Brain microvascular endothelial cell (primary cell): ENCODE measurements around the gene PRAMEF1.
"Not testable (repeated sequence)": the region's sequence is repeated elsewhere in the genome, so short reads cannot be mapped to it uniquely, and the experiment has no call there.

Source experiments
- DNase-seq: peaks from one replicate; pipeline ENCODE4 v3.0.0-alpha.2; 2020
- H3K27ac ChIP-seq: fragments of 250-450 bp; sonication (Bioruptor Pico); 2 replicates; pipeline ENCODE4 v1.5.1; 2020; ENCODE audit warnings: mild to moderate bottlenecking, moderate library complexity
- H3K27me3 ChIP-seq: fragments of 250-450 bp; sonication (Bioruptor Pico); replicated peaks from 2 replicates; pipeline ENCODE4 v1.5.1; 2020; ENCODE audit warnings: mild to moderate bottlenecking
- H3K36me3 ChIP-seq: fragments of 250-450 bp; sonication (Bioruptor Pico); replicated peaks from 2 replicates; pipeline ENCODE4 v1.5.1; 2020; ENCODE audit warnings: mild to moderate bottlenecking
- H3K4me3 ChIP-seq: 2 replicates; pipeline ENCODE4 v1.5.1; 2011; ENCODE audit warnings: low read depth, mild to moderate bottlenecking, control low read depth, low read length, moderate library complexity
- in situ Hi-C: cut with HindIII; loops from 2 replicates; pipeline ENCODE4 v1.10.0; 2017; ENCODE audit warnings: low sequenced_read_pairs, low pct_ligation_motif_present
- TF ChIP-seq, protein P1 (sequence below): IDR thresholded peaks from 2 replicates; pipeline ENCODE4 v1.5.1; 2011; ENCODE audit warnings: low read depth, mild to moderate bottlenecking, moderate library complexity, low read length, control low read depth, inconsistent platforms; ENCODE audit errors: missing control alignments

PRAMEF1 gene

DNA sequence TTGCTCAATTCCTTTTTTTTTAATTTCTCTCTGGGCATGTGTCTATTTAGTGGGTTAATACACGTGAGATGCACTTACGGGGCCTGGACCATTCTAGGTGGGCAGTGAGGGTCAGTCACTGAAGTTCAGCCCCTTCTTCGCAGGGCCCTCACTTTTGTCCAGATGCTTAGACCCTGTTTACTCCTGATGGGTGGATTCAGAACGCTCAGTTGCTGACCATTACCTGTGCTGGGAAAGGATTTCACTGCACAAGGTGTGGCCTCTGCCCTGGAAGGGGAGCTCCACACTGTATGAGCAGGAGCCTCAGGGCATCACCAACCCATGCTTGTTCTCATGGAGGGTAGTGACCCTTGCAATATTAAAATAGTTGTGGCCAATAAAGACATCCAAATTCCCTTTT, 13.1 kb upstream of the PRAMEF1 start:
- Histone ChIP-seq H3K36me3 (no peaks in the 10 kb centered on the region), H3K27ac (no peak overlapping the region), H3K27me3 (no peaks in the 10 kb centered on the region), H3K4me3 (no peak overlapping the region)
- TF ChIP-seq, protein P1, sequence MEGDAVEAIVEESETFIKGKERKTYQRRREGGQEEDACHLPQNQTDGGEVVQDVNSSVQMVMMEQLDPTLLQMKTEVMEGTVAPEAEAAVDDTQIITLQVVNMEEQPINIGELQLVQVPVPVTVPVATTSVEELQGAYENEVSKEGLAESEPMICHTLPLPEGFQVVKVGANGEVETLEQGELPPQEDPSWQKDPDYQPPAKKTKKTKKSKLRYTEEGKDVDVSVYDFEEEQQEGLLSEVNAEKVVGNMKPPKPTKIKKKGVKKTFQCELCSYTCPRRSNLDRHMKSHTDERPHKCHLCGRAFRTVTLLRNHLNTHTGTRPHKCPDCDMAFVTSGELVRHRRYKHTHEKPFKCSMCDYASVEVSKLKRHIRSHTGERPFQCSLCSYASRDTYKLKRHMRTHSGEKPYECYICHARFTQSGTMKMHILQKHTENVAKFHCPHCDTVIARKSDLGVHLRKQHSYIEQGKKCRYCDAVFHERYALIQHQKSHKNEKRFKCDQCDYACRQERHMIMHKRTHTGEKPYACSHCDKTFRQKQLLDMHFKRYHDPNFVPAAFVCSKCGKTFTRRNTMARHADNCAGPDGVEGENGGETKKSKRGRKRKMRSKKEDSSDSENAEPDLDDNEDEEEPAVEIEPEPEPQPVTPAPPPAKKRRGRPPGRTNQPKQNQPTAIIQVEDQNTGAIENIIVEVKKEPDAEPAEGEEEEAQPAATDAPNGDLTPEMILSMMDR: no peak
- in situ Hi-C loops: no loop called here
- DNase-seq: no peak

DNA sequence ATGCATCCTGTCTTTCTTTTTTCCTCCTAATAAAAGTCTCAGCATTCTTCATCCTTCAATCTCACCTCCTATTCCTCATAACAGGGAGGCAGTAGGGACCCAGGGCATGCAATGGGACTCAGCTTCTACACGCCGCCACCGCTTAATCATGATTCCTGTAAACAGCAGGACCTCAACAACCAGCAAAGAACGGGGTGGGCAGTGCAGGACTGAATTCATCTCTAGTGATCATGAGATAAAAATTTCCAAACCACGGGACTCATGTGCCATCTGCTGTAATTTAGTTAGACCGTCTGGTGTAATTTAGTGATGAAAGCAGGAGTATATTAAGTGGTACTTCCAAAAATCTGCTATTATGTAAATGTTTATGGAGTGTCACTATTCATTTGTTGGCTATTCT, 12.3 kb upstream of the PRAMEF1 start:
- H3K27me3 ChIP-seq: no peaks in the 10 kb centered on the region
- TF ChIP-seq, protein P1: no peak
- no peak overlapping the region for H3K4me3 ChIP-seq
- H3K27ac ChIP-seq: no peak overlapping the region
- no peak for DNase-seq
- in situ Hi-C loops: no loop called here
- H3K36me3 ChIP-seq: no peaks in the 10 kb centered on the region

DNA sequence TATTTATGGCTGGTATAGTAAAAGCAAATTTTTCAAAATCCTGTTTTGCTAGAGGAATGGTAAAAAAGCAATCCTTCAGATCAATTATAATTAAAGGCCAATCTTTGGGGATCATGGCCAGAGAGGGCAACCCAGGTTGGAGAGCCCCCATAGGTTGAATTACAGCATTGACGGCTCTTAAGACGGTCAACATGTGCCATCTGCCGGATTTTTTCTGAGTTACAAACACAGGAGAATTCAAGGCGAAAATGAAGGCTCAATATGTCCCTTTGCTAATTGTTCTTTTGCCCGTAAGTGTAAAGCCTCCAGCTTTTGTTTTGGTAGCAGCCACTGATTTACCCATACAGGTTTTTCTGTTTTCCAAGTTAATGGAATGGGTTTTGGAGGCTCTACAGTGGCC, 9.7 kb upstream of the PRAMEF1 start:
- H3K27ac ChIP-seq, in situ Hi-C loops, H3K36me3 ChIP-seq, H3K4me3 ChIP-seq, H3K27me3 ChIP-seq, DNase-seq: not testable (repeated sequence)

DNA sequence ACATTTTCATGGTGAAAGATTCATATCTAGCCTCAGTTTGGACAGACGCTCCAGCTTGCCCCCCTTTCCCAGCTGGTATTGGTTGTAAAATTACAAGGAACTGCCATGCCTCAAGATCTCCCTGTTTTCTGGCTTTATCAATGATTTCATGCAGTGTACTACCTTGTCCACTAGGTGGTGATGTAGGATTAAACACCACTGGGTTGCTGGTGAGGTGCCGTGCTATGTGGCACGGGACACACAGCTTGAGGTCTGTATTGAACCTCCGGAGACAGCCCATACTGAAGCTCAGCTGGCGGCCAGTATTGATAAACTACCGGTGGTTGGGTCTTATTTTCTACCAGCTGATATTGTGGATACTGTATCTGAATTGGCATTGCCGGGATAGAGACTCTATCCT, 7.4 kb upstream of the PRAMEF1 start:
- H3K27ac ChIP-seq, DNase-seq, H3K36me3 ChIP-seq, H3K4me3 ChIP-seq, H3K27me3 ChIP-seq, in situ Hi-C loops: not testable (repeated sequence)

DNA sequence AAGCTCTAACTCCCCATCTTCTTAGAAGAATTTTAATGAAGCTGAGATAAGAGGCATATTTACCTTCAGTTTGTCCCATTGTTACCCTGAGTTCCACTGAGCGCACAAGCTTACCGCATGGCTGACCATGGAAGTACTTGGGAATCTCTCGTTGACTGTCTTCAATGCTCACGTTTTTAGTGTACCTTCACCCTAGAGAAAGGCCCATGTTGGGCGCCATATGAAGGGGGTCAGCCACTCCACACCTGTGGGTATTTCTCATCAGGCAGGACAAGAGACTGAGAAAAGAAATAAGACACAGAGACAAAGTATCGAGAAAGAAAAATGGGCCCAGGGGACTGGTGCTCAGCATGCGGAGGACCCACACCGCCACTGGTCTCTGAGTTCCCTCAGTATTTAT, 6.5 kb upstream of the PRAMEF1 start:
- H3K4me3 ChIP-seq, H3K27me3 ChIP-seq, in situ Hi-C loops, DNase-seq, H3K36me3 ChIP-seq, H3K27ac ChIP-seq: not testable (repeated sequence)

DNA sequence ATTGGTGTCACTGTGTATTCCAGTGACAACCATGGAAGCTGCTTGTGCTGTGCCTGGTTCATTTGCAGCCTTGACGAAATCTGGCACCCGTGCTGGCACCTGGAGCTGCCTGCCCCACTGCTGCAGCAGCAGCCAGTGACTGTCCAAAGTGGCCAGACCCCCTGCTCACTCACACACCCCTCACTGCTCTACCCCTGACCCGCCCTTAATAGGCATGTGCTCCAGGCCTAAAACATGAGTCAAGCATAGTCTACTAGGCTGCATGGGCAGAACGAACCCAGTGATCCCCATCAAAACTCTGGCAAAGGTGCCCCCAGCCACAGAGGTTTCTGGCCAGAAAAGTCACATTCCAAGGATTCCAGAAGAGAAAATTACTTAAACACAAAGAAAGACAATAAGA, 7.7 kb downstream of the PRAMEF1 start:
- Histone ChIP-seq H3K4me3 (no peak overlapping the region), H3K36me3 (no peaks in the 10 kb centered on the region), H3K27ac (no peak overlapping the region), H3K27me3 (no peaks in the 10 kb centered on the region)
- DNase-seq: no peak
- in situ Hi-C loops: no loop called here
- TF ChIP-seq, protein P1: no peak

DNA sequence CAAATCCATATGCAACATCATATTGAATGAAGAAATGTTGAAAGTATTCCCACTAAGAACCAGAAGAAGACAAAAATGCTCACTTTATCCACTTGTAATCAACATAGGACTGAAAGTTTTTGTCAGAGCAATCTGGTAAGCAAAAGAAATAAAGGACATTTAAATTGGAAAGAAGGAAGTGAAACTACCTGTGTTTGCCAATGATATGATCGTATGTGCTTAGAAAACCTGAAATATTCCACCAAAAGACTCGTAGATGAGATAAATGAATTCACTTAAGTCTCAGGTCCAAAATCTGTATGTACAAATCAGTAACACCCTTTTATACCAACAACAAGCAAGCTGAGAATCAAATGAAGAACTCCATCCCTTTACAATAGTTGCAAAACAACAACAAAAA, 8.5 kb downstream of the PRAMEF1 start:
- TF ChIP-seq, protein P1: no peak
- no peak overlapping the region for H3K4me3 ChIP-seq
- H3K36me3 ChIP-seq: no peaks in the 10 kb centered on the region
- DNase-seq: no peak
- no peaks in the 10 kb centered on the region for H3K27me3 ChIP-seq
- no peak overlapping the region for H3K27ac ChIP-seq
- in situ Hi-C loops: no loop called here
